SK-N-SH (cell line): ENCODE results near the gene LAGE3. TPM values are rescaled to one million over a fixed set of nuclear protein-coding genes. Genes with fewer than 3 reads are reported as not detected.

ENCODE experiments used
- CTCF ChIA-PET: fragments of 300-600, 350-600 bp; formaldehyde crosslinking; extraction: SDS; loops from one replicate; lab custom pipeline; 2021; lab: Yijun Ruan, JAX
- POLR2A ChIA-PET: fragments of 350-600 bp; sonication (Branson Sonifier 250); formaldehyde crosslinking; extraction: SDS; loops from one replicate; lab custom pipeline; 2020; ENCODE audit warnings: antibody characterized with exemption, inconsistent platforms; lab: Yijun Ruan, JAX
- DNase-seq: peaks from one replicate; pipeline ENCODE4 v3.0.0; 2012
- H2AFZ ChIP-seq: fragments of 200-600 bp; sonication (generic); 2 replicates; pipeline ENCODE4 v1.8.1; 2016; ENCODE audit warnings: antibody characterized with exemption, mild to moderate bottlenecking, low read depth
- H3F3A ChIP-seq: fragments of 200-600 bp; sonication (generic); replicated peaks from 2 replicates; pipeline ENCODE3; 2016; ENCODE audit warnings: antibody characterized with exemption, mild to moderate bottlenecking; ENCODE audit not compliant: insufficient read depth
- H3K27ac ChIP-seq, 2 experiments: fragments of 200-500 bp in 1 of 2; fragments of 200-600 bp in 1 of 2; sonication (Bioruptor generic) in 1 of 2; sonication (generic), shearing (Covaris generic) in 1 of 2; 2 replicates each; pipeline versions ENCODE4 v1.5.1 to v1.6.1; 2014 to 2016; ENCODE audit warnings: low read depth in 2 of 2, inconsistent platforms in 1 of 2, low read length in 1 of 2, mild to moderate bottlenecking in 1 of 2, mixed read lengths in 1 of 2
- H3K27me3 ChIP-seq: fragments of 200-600 bp; sonication (generic), shearing (Covaris generic); 2 replicates; pipeline ENCODE4 v1.6.1; 2016; ENCODE audit warnings: mixed run types; ENCODE audit not compliant: insufficient read depth
- H3K36me3 ChIP-seq, 2 experiments: fragments of 200-500 bp in 1 of 2; fragments of 200-600 bp in 1 of 2; sonication (Bioruptor generic) in 1 of 2; sonication (generic) in 1 of 2; replicated peaks in 1 of 2; 2 replicates each; pipeline versions ENCODE3 to v1.5.1; 2014 to 2016; ENCODE audit warnings: low read length in 1 of 2, mild to moderate bottlenecking in 1 of 2; ENCODE audit not compliant: insufficient read depth in 2 of 2, control insufficient read depth in 1 of 2
- H3K4me1 ChIP-seq, 2 experiments: fragments of 200-500 bp in 1 of 2; fragments of 200-600 bp in 1 of 2; sonication (Bioruptor generic) in 1 of 2; sonication (generic), shearing (Covaris generic) in 1 of 2; 2 replicates each; pipeline versions ENCODE4 v1.5.1 to v1.6.1; 2014 to 2016; ENCODE audit warnings: low read depth in 1 of 2, low read length in 1 of 2, mixed run types in 1 of 2; ENCODE audit not compliant: insufficient read depth in 2 of 2, control insufficient read depth in 1 of 2
- H3K4me2 ChIP-seq: fragments of 200-600 bp; sonication (generic), shearing (Covaris generic); 2 replicates; pipeline ENCODE4 v1.6.1; 2017; ENCODE audit warnings: mixed run types
- H3K4me3 ChIP-seq, 2 experiments: fragments of 200-500 bp in 1 of 2; fragments of 200-600 bp in 1 of 2; sonication (Bioruptor generic) in 1 of 2; sonication (generic), shearing (Covaris generic) in 1 of 2; 2 replicates each; pipeline versions ENCODE4 v1.5.1 to v1.8.1; 2014 to 2016; ENCODE audit warnings: low read depth in 2 of 2, inconsistent platforms in 1 of 2, low read length in 1 of 2, mild to moderate bottlenecking in 1 of 2, mixed read lengths in 1 of 2, moderate library complexity in 1 of 2
- H3K79me2 ChIP-seq: fragments of 200-600 bp; sonication (generic); 2 replicates; pipeline ENCODE4 v1.8.1; 2017; ENCODE audit warnings: mild to moderate bottlenecking; ENCODE audit not compliant: insufficient read depth
- H3K9ac ChIP-seq: fragments of 200-600 bp; sonication (generic); 2 replicates; pipeline ENCODE4 v1.6.1; 2017; ENCODE audit warnings: mixed run types
- H3K9me2 ChIP-seq: fragments of 200-600 bp; sonication (generic); 2 replicates; pipeline ENCODE4 v1.6.1; 2017; ENCODE audit warnings: mixed run types
- H3K9me3 ChIP-seq: fragments of 200-600 bp; sonication (generic); 2 replicates; pipeline ENCODE4 v1.6.1; 2017; ENCODE audit warnings: mixed run types, mild to moderate bottlenecking, moderate library complexity
- H4K20me1 ChIP-seq: fragments of 200-600 bp; sonication (generic); 2 replicates; pipeline ENCODE4 v1.6.1; 2017; ENCODE audit warnings: mild to moderate bottlenecking, mixed run types; ENCODE audit not compliant: insufficient read depth
- ELF1 ChIP-seq: IDR thresholded peaks from 2 replicates; pipeline ENCODE4 v1.4.0; 2012
- EP300 ChIP-seq, 2 experiments: IDR thresholded peaks; 2 replicates each; pipeline versions ENCODE4 v1.4.0 to v1.6.1; 2012; ENCODE audit warnings: borderline replicate concordance in 1 of 2, low read depth in 1 of 2, low read length in 1 of 2
- MEF2A ChIP-seq: IDR thresholded peaks from 2 replicates; pipeline ENCODE4 v1.4.0; 2012; ENCODE audit warnings: low read depth, borderline replicate concordance
- NRF1 ChIP-seq: IDR thresholded peaks from 2 replicates; pipeline ENCODE4 v1.6.1; 2012; ENCODE audit warnings: low read depth, mild to moderate bottlenecking, low read length
- RFX5 ChIP-seq: IDR thresholded peaks from 2 replicates; pipeline ENCODE4 v1.6.1; 2012; ENCODE audit warnings: mild to moderate bottlenecking, improper control_type of control experiment, low read length
- SIN3A ChIP-seq: IDR thresholded peaks from 2 replicates; pipeline ENCODE4 v1.6.1; 2012; ENCODE audit warnings: low read depth, mild to moderate bottlenecking, low read length, moderate library complexity, borderline replicate concordance
- TCF12 ChIP-seq: IDR thresholded peaks from 2 replicates; pipeline ENCODE4 v1.4.0; 2012
- TEAD4 ChIP-seq: IDR thresholded peaks from 2 replicates; pipeline ENCODE4 v1.4.0; 2012; ENCODE audit warnings: mild to moderate bottlenecking, borderline replicate concordance; ENCODE audit not compliant: insufficient read depth
- WGBS: methylation state at CpG from one replicate; pipeline ENCODE4 v1.1.6; 2017; ENCODE audit warnings: low lambda C conversion rate; 5-methylcytosine and 5-hydroxymethylcytosine counted together
- polyA plus RNA-seq, 3 experiments: library from polyadenylated mRNA; depleted of rRNA; stranded (reverse); fragments of >200 nt; gene quantifications; 2 replicates each; pipeline ENCODE4 v1.2.3, GENCODE V29; 2012
- TF ChIP-seq, protein P1 (sequence below): fragments of 200-600 bp; sonication (generic); IDR thresholded peaks from 2 replicates; pipeline ENCODE4 v1.6.1; 2017; ENCODE audit warnings: antibody characterized with exemption, mild to moderate bottlenecking, moderate library complexity

Gene LAGE3
- polyA plus RNA-seq, 1 of the 3 experiments (the other 2 are of a cell fraction): 37.2 TPM

- Histone ChIP-seq H3K9me3 (no peaks in the 10 kb centered on the region), H3K9me2 (no peaks in the 10 kb centered on the region), H3K4me2 (no peak overlapping the region), H3K36me3 (peaks cover 0 to 30% of the 10 kb centered on the region in 2 experiments), H2AFZ (no peak overlapping the region), H3K27me3 (no peaks in the 10 kb centered on the region), H3K27ac (no peak overlapping the region), H3K9ac (no peak overlapping the region), H3F3A (no peaks in the 10 kb centered on the region), H3K4me3 (no peak overlapping the region), H3K4me1 (peaks cover 0 to 12% of the 10 kb centered on the region in 2 experiments; a peak in 1 of 4 replicates), H3K79me2 (peaks cover 30% of the 10 kb centered on the region), H4K20me1 (peaks cover 36% of the 10 kb centered on the region)
- WGBS: 60% methylated on average over 4 of the region's 36 CpGs
- ChIA-PET POLR2A (interaction anchor here (1.8 kb wide), 1 partner anchor 15 kb away, joined by 5 read pairs; the partner anchor contains the start of gene LAGE3), CTCF (interaction anchor here (1.9 kb wide), 1 partner anchor 13 kb away, joined by 4 read pairs; no protein-coding TSS in a partner anchor)
- no peak for DNase-seq
- no peak for TF ChIP-seq SIN3A
These were observed 15.4 kb downstream of the LAGE3 start for GRCh38 chrX:154463611-154464220.

DNA sequence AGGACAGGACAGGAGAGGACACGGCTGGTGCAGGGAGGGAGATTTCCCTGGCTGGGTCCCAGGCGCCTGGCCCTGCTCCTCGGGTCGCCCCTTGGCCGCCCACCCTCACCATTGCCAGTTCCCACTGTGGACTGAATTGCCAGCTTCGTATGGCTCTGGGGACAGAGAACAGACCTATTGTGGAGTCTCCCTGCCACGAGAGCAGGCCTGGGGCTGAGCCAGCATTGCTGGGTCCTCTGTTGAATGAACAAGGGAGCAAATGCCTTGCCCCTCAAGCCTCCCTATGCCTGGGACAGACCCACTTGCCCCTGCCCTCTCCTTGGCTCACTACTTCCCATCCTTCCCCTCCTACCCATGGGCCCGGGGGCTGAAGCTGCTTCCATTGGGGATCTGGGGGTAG lies 16.7 kb downstream of the LAGE3 start:
- Histone ChIP-seq H3K27ac (no peak overlapping the region), H3K9me2 (no peaks in the 10 kb centered on the region), H3K27me3 (no peaks in the 10 kb centered on the region), H3F3A (no peaks in the 10 kb centered on the region), H3K4me3 (no peak overlapping the region), H2AFZ (no peak overlapping the region), H3K4me2 (no peak overlapping the region), H3K9me3 (no peaks in the 10 kb centered on the region), H3K9ac (no peak overlapping the region), H3K79me2 (peaks cover 35% of the 10 kb centered on the region), H4K20me1 (peaks cover 36% of the 10 kb centered on the region), H3K36me3 (peaks cover 0 to 25% of the 10 kb centered on the region in 2 experiments), H3K4me1 (peaks cover 0 to 12% of the 10 kb centered on the region in 2 experiments; a peak in 1 of 4 replicates)
- WGBS: 88% methylated on average over 1 of the region's 8 CpGs
- POLR2A ChIA-PET: interaction anchor here (1.8 kb wide), 1 partner anchor 16 kb away, joined by 5 read pairs; the partner anchor contains the start of gene LAGE3
- CTCF ChIA-PET: interaction anchor here (1.9 kb wide), 1 partner anchor 15 kb away, joined by 4 read pairs; no protein-coding TSS in a partner anchor
- TF ChIP-seq RFX5 (no peak), TEAD4 (no peak), TCF12 (no peak), MEF2A (no peak), ELF1 (no peak), EP300 (IDR thresholded peaks at IDR 0.05; ENCODE audit: borderline replicate concordance in 1 of 2, low read depth in 1 of 2, low read length in 1 of 2) (no peak), NRF1 (no peak)
- TF ChIP-seq, protein P1, sequence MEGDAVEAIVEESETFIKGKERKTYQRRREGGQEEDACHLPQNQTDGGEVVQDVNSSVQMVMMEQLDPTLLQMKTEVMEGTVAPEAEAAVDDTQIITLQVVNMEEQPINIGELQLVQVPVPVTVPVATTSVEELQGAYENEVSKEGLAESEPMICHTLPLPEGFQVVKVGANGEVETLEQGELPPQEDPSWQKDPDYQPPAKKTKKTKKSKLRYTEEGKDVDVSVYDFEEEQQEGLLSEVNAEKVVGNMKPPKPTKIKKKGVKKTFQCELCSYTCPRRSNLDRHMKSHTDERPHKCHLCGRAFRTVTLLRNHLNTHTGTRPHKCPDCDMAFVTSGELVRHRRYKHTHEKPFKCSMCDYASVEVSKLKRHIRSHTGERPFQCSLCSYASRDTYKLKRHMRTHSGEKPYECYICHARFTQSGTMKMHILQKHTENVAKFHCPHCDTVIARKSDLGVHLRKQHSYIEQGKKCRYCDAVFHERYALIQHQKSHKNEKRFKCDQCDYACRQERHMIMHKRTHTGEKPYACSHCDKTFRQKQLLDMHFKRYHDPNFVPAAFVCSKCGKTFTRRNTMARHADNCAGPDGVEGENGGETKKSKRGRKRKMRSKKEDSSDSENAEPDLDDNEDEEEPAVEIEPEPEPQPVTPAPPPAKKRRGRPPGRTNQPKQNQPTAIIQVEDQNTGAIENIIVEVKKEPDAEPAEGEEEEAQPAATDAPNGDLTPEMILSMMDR: no peak
- no peak for DNase-seq
